HEK293 (cell line): ENCODE measurements around the gene PINLYP.

ENCODE experiments used
- GLIS1 ChIP-seq: fragments of 450-650 bp; formaldehyde crosslinking; IDR thresholded peaks from 2 replicates; pipeline ENCODE4 v1.5.1; 2016; ENCODE audit warnings: missing biosample characterization, missing genetic modification characterization
- KLF16 ChIP-seq: fragments of 450-650 bp; formaldehyde crosslinking; IDR thresholded peaks from 2 replicates; pipeline ENCODE4 v1.5.1; 2017; ENCODE audit warnings: missing biosample characterization, missing genetic modification characterization
- MEIS1 ChIP-seq: sonication (generic); formaldehyde crosslinking; IDR thresholded peaks from 2 replicates; pipeline ENCODE4 v1.8.1; 2022; ENCODE audit warnings: missing genetic modification reagents, mild to moderate bottlenecking, borderline replicate concordance
- OSR2 ChIP-seq: fragments of 450-650 bp; formaldehyde crosslinking; IDR thresholded peaks from 2 replicates; pipeline ENCODE4 v1.5.1; 2016; ENCODE audit warnings: missing biosample characterization, missing genetic modification characterization
- SALL2 ChIP-seq: fragments of 450-650 bp; formaldehyde crosslinking; IDR thresholded peaks from 2 replicates; pipeline ENCODE4 v1.5.0; 2017; ENCODE audit warnings: missing biosample characterization, mild to moderate bottlenecking, missing genetic modification characterization, borderline replicate concordance
- ZBTB8A ChIP-seq: fragments of 450-650 bp; formaldehyde crosslinking; IDR thresholded peaks from 2 replicates; pipeline ENCODE4 v1.5.1; 2016; ENCODE audit warnings: missing biosample characterization, missing genetic modification characterization
- ZEB2 ChIP-seq: fragments of 450-650 bp; formaldehyde crosslinking; IDR thresholded peaks from 2 replicates; pipeline ENCODE4 v1.5.1; 2016; ENCODE audit warnings: missing biosample characterization, missing genetic modification characterization
- ZFP3 ChIP-seq: fragments of 450-650 bp; formaldehyde crosslinking; IDR thresholded peaks from 2 replicates; pipeline ENCODE4 v1.5.1; 2016; ENCODE audit warnings: low read depth, missing biosample characterization, missing genetic modification characterization
- ZFP69B ChIP-seq: fragments of 450-650 bp; formaldehyde crosslinking; IDR thresholded peaks from 2 replicates; pipeline ENCODE4 v1.5.1; 2016; ENCODE audit warnings: missing biosample characterization, missing genetic modification characterization
- ZNF112 ChIP-seq: fragments of 450-650 bp; formaldehyde crosslinking; IDR thresholded peaks from 2 replicates; pipeline ENCODE4 v1.5.0; 2017; ENCODE audit warnings: missing biosample characterization, missing genetic modification characterization
- ZNF121 ChIP-seq: fragments of 450-650 bp; formaldehyde crosslinking; IDR thresholded peaks from 2 replicates; pipeline ENCODE4 v1.5.1; 2016; ENCODE audit warnings: missing biosample characterization, missing genetic modification characterization
- ZNF138 ChIP-seq: fragments of 450-650 bp; formaldehyde crosslinking; IDR thresholded peaks from 2 replicates; pipeline ENCODE4 v1.5.1; 2016; ENCODE audit warnings: missing biosample characterization, missing genetic modification characterization, borderline replicate concordance
- ZNF157 ChIP-seq: fragments of 450-650 bp; formaldehyde crosslinking; IDR thresholded peaks from 2 replicates; pipeline ENCODE4 v1.5.1; 2016; ENCODE audit warnings: missing biosample characterization, missing genetic modification characterization
- ZNF174 ChIP-seq: fragments of 450-650 bp; formaldehyde crosslinking; IDR thresholded peaks from 2 replicates; pipeline ENCODE4 v1.5.0; 2017; ENCODE audit warnings: missing biosample characterization, mild to moderate bottlenecking, missing genetic modification characterization
- ZNF2 ChIP-seq: fragments of 450-650 bp; formaldehyde crosslinking; IDR thresholded peaks from 2 replicates; pipeline ENCODE4 v1.5.1; 2016; ENCODE audit warnings: missing biosample characterization, missing genetic modification characterization
- ZNF202 ChIP-seq: fragments of 450-650 bp; formaldehyde crosslinking; IDR thresholded peaks from 2 replicates; pipeline ENCODE4 v1.5.1; 2016; ENCODE audit warnings: missing biosample characterization, missing genetic modification characterization, borderline replicate concordance
- ZNF211 ChIP-seq: fragments of 450-650 bp; formaldehyde crosslinking; IDR thresholded peaks from 2 replicates; pipeline ENCODE4 v1.5.1; 2016; ENCODE audit warnings: low read depth, missing biosample characterization, missing genetic modification characterization
- ZNF366 ChIP-seq: fragments of 450-650 bp; formaldehyde crosslinking; conservative IDR thresholded peaks from 2 replicates; pipeline ENCODE4 v1.5.1; 2016; ENCODE audit warnings: missing biosample characterization, missing genetic modification characterization
- ZNF626 ChIP-seq: fragments of 450-650 bp; sonication (Bioruptor Pico); formaldehyde crosslinking; IDR thresholded peaks from 2 replicates; pipeline ENCODE4 v1.5.1; 2018; ENCODE audit warnings: missing biosample characterization, missing genetic modification characterization, inconsistent platforms
- ZNF629 ChIP-seq: fragments of 450-650 bp; formaldehyde crosslinking; IDR thresholded peaks from 2 replicates; pipeline ENCODE4 v1.5.1; 2017; ENCODE audit warnings: missing biosample characterization, missing genetic modification characterization
- ZNF76 ChIP-seq: fragments of 450-650 bp; formaldehyde crosslinking; IDR thresholded peaks from 2 replicates; pipeline ENCODE4; 2016; ENCODE audit warnings: low read depth, missing biosample characterization, missing genetic modification characterization, borderline replicate concordance
- ZNF777 ChIP-seq: fragments of 450-650 bp; formaldehyde crosslinking; IDR thresholded peaks from 2 replicates; pipeline ENCODE4 v1.5.1; 2017; ENCODE audit warnings: missing biosample characterization, missing genetic modification characterization, borderline replicate concordance
- TF ChIP-seq, protein P1 (sequence below): fragments of 450-650 bp; formaldehyde crosslinking; IDR thresholded peaks from 2 replicates; pipeline ENCODE4 v1.5.1; 2016; ENCODE audit warnings: missing biosample characterization, missing genetic modification characterization
- TF ChIP-seq, protein P2 (sequence below): IDR thresholded peaks from 2 replicates; pipeline ENCODE4 v1.6.1; 2011; ENCODE audit warnings: mild to moderate bottlenecking, low read depth, low read length, borderline replicate concordance
- TF ChIP-seq, protein P3 (sequence below): fragments of 450-650 bp; formaldehyde crosslinking; IDR thresholded peaks from 2 replicates; pipeline ENCODE4; 2016; ENCODE audit warnings: missing biosample characterization, missing genetic modification characterization
- TF ChIP-seq, protein P4 (sequence below): fragments of 450-650 bp; formaldehyde crosslinking; IDR thresholded peaks from 2 replicates; pipeline ENCODE4 v1.5.1; 2017; ENCODE audit warnings: missing biosample characterization, missing genetic modification characterization
- TF ChIP-seq, protein P5 (sequence below): fragments of 450-650 bp; formaldehyde crosslinking; IDR thresholded peaks from 2 replicates; pipeline ENCODE4 v1.5.1; 2017; ENCODE audit warnings: missing biosample characterization, mild to moderate bottlenecking, missing genetic modification characterization, moderate library complexity
- TF ChIP-seq, protein P6 (sequence below): fragments of 450-650 bp; formaldehyde crosslinking; IDR thresholded peaks from 2 replicates; pipeline ENCODE4 v1.5.1; 2016; ENCODE audit warnings: missing biosample characterization, missing genetic modification characterization
- TF ChIP-seq, protein P7 (sequence below): fragments of 450-650 bp; formaldehyde crosslinking; IDR thresholded peaks from 2 replicates; pipeline ENCODE4 v1.5.1; 2016; ENCODE audit warnings: missing biosample characterization, missing genetic modification characterization
- TF ChIP-seq, protein P8 (sequence below): fragments of 450-650 bp; formaldehyde crosslinking; IDR thresholded peaks from 2 replicates; pipeline ENCODE4 v1.5.1; 2016; ENCODE audit warnings: missing biosample characterization, missing genetic modification characterization

PINLYP gene

DNA sequence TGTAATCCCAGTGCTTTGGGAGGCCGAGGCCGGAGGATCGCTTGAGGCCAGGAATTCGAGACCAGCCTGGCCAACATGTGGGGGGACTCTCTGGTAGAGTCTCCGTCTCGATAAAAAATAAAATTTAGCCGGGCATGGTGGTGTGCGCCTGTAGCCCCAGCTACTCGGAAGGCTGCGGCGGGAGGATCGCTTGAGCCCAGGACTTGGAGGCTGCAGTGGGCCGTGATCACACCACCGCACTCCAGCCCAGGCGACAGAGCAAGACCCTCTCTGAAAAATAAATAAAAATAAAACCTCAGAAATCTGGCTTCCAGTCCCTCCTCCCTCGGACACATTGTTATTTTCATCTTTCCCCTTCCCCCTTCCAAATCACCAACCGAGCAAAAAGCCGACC, 20.0 kb downstream of the PINLYP start (continued):
- TF ChIP-seq, protein P1, sequence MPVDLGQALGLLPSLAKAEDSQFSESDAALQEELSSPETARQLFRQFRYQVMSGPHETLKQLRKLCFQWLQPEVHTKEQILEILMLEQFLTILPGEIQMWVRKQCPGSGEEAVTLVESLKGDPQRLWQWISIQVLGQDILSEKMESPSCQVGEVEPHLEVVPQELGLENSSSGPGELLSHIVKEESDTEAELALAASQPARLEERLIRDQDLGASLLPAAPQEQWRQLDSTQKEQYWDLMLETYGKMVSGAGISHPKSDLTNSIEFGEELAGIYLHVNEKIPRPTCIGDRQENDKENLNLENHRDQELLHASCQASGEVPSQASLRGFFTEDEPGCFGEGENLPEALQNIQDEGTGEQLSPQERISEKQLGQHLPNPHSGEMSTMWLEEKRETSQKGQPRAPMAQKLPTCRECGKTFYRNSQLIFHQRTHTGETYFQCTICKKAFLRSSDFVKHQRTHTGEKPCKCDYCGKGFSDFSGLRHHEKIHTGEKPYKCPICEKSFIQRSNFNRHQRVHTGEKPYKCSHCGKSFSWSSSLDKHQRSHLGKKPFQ (tag by site-specific recombination) = peak; percentile 74
- TF ChIP-seq KLF16 (peak; percentile 71), SALL2 (no peak), ZNF2 (tag by site-specific recombination) (peak; percentile 77), ZNF76 (tag by site-specific recombination) (no peak), ZNF202 (tag by site-specific recombination) (no peak), GLIS1 (tag by site-specific recombination) (no peak), ZNF174 (tag by site-specific recombination) (no peak), ZFP3 (tag by site-specific recombination) (peak; percentile 85), ZNF121 (tag by site-specific recombination) (peak; percentile 67), ZNF777 (tag by site-specific recombination) (no peak), ZNF112 (tag by site-specific recombination) (no peak), ZNF629 (tag by site-specific recombination) (no peak), ZNF366 (no peak; the same call in none of the 2 replicates), ZFP69B (no peak), ZNF211 (tag by site-specific recombination) (no peak), MEIS1 (CRISPR knock-in tag) (no peak), ZNF138 (tag by site-specific recombination) (no peak), OSR2 (no peak), ZNF626 (tag by site-specific recombination) (no peak), ZBTB8A (tag by site-specific recombination) (no peak), ZNF157 (tag by site-specific recombination) (no peak), ZEB2 (tag by site-specific recombination) (no peak)
- TF ChIP-seq, protein P2, sequence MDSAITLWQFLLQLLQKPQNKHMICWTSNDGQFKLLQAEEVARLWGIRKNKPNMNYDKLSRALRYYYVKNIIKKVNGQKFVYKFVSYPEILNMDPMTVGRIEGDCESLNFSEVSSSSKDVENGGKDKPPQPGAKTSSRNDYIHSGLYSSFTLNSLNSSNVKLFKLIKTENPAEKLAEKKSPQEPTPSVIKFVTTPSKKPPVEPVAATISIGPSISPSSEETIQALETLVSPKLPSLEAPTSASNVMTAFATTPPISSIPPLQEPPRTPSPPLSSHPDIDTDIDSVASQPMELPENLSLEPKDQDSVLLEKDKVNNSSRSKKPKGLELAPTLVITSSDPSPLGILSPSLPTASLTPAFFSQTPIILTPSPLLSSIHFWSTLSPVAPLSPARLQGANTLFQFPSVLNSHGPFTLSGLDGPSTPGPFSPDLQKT = no peak
- TF ChIP-seq, protein P3, sequence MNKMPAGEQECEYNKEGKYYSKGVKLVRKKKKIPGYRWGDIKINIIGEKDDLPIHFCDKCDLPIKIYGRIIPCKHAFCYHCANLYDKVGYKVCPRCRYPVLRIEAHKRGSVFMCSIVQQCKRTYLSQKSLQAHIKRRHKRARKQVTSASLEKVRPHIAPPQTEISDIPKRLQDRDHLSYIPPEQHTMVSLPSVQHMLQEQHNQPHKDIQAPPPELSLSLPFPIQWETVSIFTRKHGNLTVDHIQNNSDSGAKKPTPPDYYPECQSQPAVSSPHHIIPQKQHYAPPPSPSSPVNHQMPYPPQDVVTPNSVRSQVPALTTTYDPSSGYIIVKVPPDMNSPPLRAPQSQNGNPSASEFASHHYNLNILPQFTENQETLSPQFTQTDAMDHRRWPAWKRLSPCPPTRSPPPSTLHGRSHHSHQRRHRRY (tag by site-specific recombination) = peak; percentile 53; the same call in 1 of the 2 replicates
- TF ChIP-seq, protein P4, sequence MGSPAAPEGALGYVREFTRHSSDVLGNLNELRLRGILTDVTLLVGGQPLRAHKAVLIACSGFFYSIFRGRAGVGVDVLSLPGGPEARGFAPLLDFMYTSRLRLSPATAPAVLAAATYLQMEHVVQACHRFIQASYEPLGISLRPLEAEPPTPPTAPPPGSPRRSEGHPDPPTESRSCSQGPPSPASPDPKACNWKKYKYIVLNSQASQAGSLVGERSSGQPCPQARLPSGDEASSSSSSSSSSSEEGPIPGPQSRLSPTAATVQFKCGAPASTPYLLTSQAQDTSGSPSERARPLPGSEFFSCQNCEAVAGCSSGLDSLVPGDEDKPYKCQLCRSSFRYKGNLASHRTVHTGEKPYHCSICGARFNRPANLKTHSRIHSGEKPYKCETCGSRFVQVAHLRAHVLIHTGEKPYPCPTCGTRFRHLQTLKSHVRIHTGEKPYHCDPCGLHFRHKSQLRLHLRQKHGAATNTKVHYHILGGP (tag by site-specific recombination) = no peak
- TF ChIP-seq, protein P5, sequence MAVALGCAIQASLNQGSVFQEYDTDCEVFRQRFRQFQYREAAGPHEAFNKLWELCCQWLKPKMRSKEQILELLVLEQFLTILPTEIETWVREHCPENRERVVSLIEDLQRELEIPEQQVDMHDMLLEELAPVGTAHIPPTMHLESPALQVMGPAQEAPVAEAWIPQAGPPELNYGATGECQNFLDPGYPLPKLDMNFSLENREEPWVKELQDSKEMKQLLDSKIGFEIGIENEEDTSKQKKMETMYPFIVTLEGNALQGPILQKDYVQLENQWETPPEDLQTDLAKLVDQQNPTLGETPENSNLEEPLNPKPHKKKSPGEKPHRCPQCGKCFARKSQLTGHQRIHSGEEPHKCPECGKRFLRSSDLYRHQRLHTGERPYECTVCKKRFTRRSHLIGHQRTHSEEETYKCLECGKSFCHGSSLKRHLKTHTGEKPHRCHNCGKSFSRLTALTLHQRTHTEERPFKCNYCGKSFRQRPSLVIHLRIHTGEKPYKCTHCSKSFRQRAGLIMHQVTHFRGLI = peak; percentile 50; the same call in 1 of the 2 replicates
- TF ChIP-seq, protein P6, sequence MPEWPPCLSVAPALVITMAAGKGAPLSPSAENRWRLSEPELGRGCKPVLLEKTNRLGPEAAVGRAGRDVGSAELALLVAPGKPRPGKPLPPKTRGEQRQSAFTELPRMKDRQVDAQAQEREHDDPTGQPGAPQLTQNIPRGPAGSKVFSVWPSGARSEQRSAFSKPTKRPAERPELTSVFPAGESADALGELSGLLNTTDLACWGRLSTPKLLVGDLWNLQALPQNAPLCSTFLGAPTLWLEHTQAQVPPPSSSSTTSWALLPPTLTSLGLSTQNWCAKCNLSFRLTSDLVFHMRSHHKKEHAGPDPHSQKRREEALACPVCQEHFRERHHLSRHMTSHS (tag by site-specific recombination) = no peak
- TF ChIP-seq, protein P7, sequence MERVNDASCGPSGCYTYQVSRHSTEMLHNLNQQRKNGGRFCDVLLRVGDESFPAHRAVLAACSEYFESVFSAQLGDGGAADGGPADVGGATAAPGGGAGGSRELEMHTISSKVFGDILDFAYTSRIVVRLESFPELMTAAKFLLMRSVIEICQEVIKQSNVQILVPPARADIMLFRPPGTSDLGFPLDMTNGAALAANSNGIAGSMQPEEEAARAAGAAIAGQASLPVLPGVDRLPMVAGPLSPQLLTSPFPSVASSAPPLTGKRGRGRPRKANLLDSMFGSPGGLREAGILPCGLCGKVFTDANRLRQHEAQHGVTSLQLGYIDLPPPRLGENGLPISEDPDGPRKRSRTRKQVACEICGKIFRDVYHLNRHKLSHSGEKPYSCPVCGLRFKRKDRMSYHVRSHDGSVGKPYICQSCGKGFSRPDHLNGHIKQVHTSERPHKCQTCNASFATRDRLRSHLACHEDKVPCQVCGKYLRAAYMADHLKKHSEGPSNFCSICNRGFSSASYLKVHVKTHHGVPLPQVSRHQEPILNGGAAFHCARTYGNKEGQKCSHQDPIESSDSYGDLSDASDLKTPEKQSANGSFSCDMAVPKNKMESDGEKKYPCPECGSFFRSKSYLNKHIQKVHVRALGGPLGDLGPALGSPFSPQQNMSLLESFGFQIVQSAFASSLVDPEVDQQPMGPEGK (tag by site-specific recombination) = no peak
- TF ChIP-seq, protein P8, sequence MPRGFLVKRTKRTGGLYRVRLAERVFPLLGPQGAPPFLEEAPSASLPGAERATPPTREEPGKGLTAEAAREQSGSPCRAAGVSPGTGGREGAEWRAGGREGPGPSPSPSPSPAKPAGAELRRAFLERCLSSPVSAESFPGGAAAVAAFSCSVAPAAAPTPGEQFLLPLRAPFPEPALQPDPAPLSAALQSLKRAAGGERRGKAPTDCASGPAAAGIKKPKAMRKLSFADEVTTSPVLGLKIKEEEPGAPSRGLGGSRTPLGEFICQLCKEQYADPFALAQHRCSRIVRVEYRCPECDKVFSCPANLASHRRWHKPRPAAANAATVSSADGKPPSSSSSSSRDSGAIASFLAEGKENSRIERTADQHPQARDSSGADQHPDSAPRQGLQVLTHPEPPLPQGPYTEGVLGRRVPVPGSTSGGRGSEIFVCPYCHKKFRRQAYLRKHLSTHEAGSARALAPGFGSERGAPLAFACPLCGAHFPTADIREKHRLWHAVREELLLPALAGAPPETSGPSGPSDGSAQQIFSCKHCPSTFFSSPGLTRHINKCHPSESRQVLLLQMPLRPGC (tag by site-specific recombination) = 0 out of 2 replicates have a peak, but pooled peaks have one; percentile 11
